Osteoblast (primary cell): Measurements from ENCODE around the gene PSPC1. TPM values are rescaled to one million over a fixed set of nuclear protein-coding genes. Genes with fewer than 3 reads are reported as not detected.

Source experiments
- DNase-seq: peaks from one replicate; pipeline ENCODE4 v3.0.0; 2011; ENCODE audit warnings: low spot score, mixed read lengths; ENCODE audit not compliant: insufficient read length; ENCODE audit errors: missing footprints
- H2AFZ ChIP-seq: 2 replicates; pipeline ENCODE4 v1.6.0; 2011; ENCODE audit warnings: mild to moderate bottlenecking, low read length
- H3K27ac ChIP-seq: 2 replicates; pipeline ENCODE4 v1.5.1; 2011; ENCODE audit warnings: mild to moderate bottlenecking, low read depth, low read length, moderate library complexity
- H3K27me3 ChIP-seq: 2 replicates; pipeline ENCODE4 v1.6.0; 2012; ENCODE audit warnings: mild to moderate bottlenecking, control low read depth, inconsistent platforms, low read length, moderate library complexity; ENCODE audit not compliant: insufficient read depth
- H3K36me3 ChIP-seq: 2 replicates; pipeline ENCODE4 v1.5.1; 2011; ENCODE audit warnings: mild to moderate bottlenecking, low read length, control low read depth, moderate library complexity; ENCODE audit not compliant: insufficient read depth
- H3K4me1 ChIP-seq: 2 replicates; pipeline ENCODE4 v1.5.1; 2011; ENCODE audit warnings: mild to moderate bottlenecking, low read length, control low read depth, moderate library complexity; ENCODE audit not compliant: insufficient read depth
- H3K4me2 ChIP-seq: 2 replicates; pipeline ENCODE4 v1.6.0; 2011; ENCODE audit warnings: mild to moderate bottlenecking, low read length; ENCODE audit not compliant: insufficient read depth
- H3K4me3 ChIP-seq: fragments of 200-600 bp; sonication (generic); 3 replicates; pipeline ENCODE4 v1.5.1; 2012; ENCODE audit warnings: mild to moderate bottlenecking, low read length, inconsistent platforms; ENCODE audit not compliant: insufficient read depth
- H3K79me2 ChIP-seq: 2 replicates; pipeline ENCODE4 v1.6.0; 2012; ENCODE audit warnings: mild to moderate bottlenecking, low read length, control low read depth, inconsistent platforms; ENCODE audit not compliant: insufficient read depth
- H3K9me3 ChIP-seq: 2 replicates; pipeline ENCODE4 v1.5.1; 2011; ENCODE audit warnings: low read depth, low read length, control low read depth
- H4K20me1 ChIP-seq: 2 replicates; pipeline ENCODE4 v1.6.0; 2012; ENCODE audit warnings: mild to moderate bottlenecking, low read length, control low read depth; ENCODE audit not compliant: insufficient read depth
- total RNA-seq: library from RNA; depleted of rRNA; stranded (reverse); fragments of >200 nt; gene quantifications from 2 replicates; pipeline ENCODE4 v1.2.3, GENCODE V29; 2012
- TF ChIP-seq, protein P1 (sequence below): IDR thresholded peaks from 2 replicates; pipeline ENCODE4 v1.5.1; 2011; ENCODE audit warnings: mild to moderate bottlenecking, low read depth, low read length, moderate library complexity; ENCODE audit errors: extremely low read depth

Gene PSPC1
- total RNA-seq, 1 donor: 59.0 TPM

DNA sequence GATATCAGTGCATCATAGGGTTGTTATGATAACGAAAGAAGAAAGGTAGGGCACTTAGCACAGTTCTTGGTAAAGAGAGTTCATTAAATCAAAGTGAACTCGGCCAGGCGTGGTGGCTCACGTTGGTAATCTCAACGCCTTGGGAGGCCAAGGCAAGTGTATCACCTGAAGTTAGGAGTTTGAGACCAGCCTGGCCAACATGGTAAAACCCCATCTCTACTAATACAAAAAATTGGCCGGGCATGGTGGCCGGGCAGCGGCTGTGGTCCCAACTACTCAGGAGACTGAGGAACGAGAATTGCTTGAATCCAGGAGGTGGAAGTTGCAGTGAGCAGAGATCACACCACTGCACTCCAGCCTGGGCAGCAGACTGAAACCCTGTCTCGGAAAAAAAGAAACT, 19.1 kb downstream of the PSPC1 start:
- Histone ChIP-seq H2AFZ (no peak overlapping the region), H3K4me3 (no peak overlapping the region), H3K9me3 (no peaks in the 10 kb centered on the region), H3K27ac (no peak overlapping the region), H3K27me3 (no peaks in the 10 kb centered on the region), H3K4me1 (no peaks in the 10 kb centered on the region), H3K36me3 (peaks cover 21% of the 10 kb centered on the region), H3K4me2 (no peak overlapping the region), H3K79me2 (peaks cover 96% of the 10 kb centered on the region), H4K20me1 (peaks cover 38% of the 10 kb centered on the region)
- no peak for DNase-seq
- TF ChIP-seq, protein P1, sequence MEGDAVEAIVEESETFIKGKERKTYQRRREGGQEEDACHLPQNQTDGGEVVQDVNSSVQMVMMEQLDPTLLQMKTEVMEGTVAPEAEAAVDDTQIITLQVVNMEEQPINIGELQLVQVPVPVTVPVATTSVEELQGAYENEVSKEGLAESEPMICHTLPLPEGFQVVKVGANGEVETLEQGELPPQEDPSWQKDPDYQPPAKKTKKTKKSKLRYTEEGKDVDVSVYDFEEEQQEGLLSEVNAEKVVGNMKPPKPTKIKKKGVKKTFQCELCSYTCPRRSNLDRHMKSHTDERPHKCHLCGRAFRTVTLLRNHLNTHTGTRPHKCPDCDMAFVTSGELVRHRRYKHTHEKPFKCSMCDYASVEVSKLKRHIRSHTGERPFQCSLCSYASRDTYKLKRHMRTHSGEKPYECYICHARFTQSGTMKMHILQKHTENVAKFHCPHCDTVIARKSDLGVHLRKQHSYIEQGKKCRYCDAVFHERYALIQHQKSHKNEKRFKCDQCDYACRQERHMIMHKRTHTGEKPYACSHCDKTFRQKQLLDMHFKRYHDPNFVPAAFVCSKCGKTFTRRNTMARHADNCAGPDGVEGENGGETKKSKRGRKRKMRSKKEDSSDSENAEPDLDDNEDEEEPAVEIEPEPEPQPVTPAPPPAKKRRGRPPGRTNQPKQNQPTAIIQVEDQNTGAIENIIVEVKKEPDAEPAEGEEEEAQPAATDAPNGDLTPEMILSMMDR: no peak

DNA sequence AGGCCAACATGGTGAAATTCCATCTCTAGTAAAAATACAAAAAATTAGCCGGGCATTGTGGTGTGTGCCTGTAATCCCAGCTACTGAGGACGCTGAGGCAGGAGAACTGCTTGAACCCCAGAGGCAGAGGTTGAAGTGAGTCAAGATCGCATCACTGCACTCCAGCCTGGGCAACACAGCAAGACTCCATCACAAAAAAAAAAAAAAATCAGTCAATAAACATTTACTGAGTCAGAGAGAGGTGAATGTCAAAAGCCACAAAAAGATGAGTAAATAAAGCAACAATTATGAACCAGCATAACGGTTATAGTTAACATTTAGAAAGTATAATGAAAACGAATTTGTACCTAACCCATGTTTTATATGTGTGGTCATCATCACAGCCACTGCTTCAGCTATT, 23.1 kb downstream of the PSPC1 start:
- Histone ChIP-seq H2AFZ (no peak overlapping the region), H3K4me1 (no peaks in the 10 kb centered on the region), H3K27ac (peak overlapping the region; percentile 28), H3K27me3 (no peaks in the 10 kb centered on the region), H3K4me2 (no peak overlapping the region), H3K79me2 (peaks cover 95% of the 10 kb centered on the region), H3K36me3 (peaks cover 34% of the 10 kb centered on the region), H3K9me3 (no peaks in the 10 kb centered on the region), H4K20me1 (peaks cover 26% of the 10 kb centered on the region), H3K4me3 (no peak overlapping the region)
- TF ChIP-seq, protein P1: no peak
- DNase-seq: no peak

DNA sequence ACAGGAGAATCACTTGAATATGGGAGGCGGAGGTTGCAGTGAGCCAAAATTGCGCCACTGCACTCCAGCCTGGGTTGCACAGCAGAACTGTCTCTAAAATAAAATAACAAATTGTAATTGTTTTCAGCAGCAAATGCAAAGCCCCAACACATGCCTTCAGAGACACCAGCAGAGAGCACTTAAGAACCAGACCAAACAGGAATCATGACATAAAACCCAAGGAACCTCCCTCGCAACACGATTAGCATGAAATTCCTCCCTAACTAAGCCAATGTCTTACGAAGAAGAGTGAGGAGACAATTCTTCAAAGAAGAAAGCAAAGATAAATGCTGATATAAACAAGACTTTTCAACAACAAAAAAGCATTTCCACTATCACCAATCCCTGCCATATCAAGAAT, 40.1 kb downstream of the PSPC1 start:
- H3K36me3 ChIP-seq: peaks cover 37% of the 10 kb centered on the region
- no peak overlapping the region for H3K4me3 ChIP-seq
- no peak overlapping the region for H2AFZ ChIP-seq
- DNase-seq: no peak
- H3K4me1 ChIP-seq: no peaks in the 10 kb centered on the region
- no peaks in the 10 kb centered on the region for H3K27me3 ChIP-seq
- H3K9me3 ChIP-seq: no peaks in the 10 kb centered on the region
- no peak overlapping the region for H3K27ac ChIP-seq
- peaks cover 15% of the 10 kb centered on the region for H4K20me1 ChIP-seq
- H3K79me2 ChIP-seq: peaks cover 72% of the 10 kb centered on the region
- TF ChIP-seq, protein P1: no peak
- H3K4me2 ChIP-seq: no peak overlapping the region

DNA sequence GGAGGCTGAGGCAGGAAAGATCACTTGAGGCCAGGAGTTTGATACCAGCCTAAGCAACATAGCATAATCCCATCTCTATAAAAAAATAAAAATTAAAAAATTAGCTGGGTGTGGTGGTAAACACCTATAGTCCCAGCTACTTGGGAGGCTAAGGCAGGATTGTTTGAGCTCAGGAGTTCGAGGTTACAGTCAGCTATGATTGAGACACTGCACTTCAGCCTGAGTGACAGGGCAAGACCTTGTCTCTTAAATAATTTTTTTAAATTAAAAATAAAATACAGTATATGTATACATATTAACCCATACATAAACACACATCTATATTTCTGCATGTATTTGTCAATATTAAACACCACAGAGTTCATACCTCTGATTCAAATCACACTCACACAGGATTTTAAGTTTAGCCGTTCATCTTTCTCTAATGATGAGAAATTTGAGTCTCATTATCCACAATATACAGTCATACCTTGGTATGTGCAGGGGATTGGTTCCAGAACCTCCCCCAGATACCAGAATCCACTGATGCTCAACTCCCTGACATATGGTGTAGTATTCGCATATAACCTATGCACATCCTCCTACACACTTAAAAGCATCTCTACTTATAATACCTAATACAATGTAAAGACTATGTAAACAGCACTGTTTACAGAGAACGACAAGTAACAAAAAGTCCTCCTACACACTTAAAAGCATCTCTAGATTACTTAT, 44.7 kb downstream of the PSPC1 start:
- no peaks in the 10 kb centered on the region for H3K27me3 ChIP-seq
- H3K4me3 ChIP-seq: no peak overlapping the region
- no peak overlapping the region for H3K4me2 ChIP-seq
- H3K36me3 ChIP-seq: peaks cover 39% of the 10 kb centered on the region
- H4K20me1 ChIP-seq: peaks cover 24% of the 10 kb centered on the region
- TF ChIP-seq, protein P1: no peak
- no peak overlapping the region for H3K27ac ChIP-seq
- peaks cover 69% of the 10 kb centered on the region for H3K79me2 ChIP-seq
- no peaks in the 10 kb centered on the region for H3K4me1 ChIP-seq
- H2AFZ ChIP-seq: no peak overlapping the region
- no peaks in the 10 kb centered on the region for H3K9me3 ChIP-seq
- DNase-seq: no peak
